H1 (cell line): ENCODE measurements around the gene WDR33. TPM values are rescaled to one million over a fixed set of nuclear protein-coding genes. Genes with fewer than 3 reads are reported as not detected.

Experiments
- CTCF ChIA-PET: fragments of 300-600 bp; sonication (Branson Sonifier 250); formaldehyde crosslinking; loops from one replicate; lab custom pipeline; 2021; ENCODE audit not compliant: partially characterized antibody; lab: Charles Lee
- POLR2A ChIA-PET: fragments of 300-600 bp; sonication (Branson Sonifier 250); formaldehyde crosslinking; loops from one replicate; lab custom pipeline; 2021; ENCODE audit warnings: inconsistent platforms; ENCODE audit not compliant: partially characterized antibody; lab: Charles Lee
- DNase-seq, 2 experiments: peaks; one replicate each; pipeline versions ENCODE4 v3.0.0 to v3.0.0-alpha.2; 2010 to 2022; ENCODE audit warnings: low spot score in 2 of 2, low read depth in 1 of 2, mixed read lengths in 1 of 2
- FAIRE-seq: peaks from 2 replicates; lab custom pipeline; 2011; peaks lifted over from hg19 to GRCh38; lab: Jason Lieb, UNC
- H2AFZ ChIP-seq: 2 replicates; pipeline ENCODE4 v1.8.1; 2012; ENCODE audit warnings: low read length, inconsistent platforms
- H2AK5ac ChIP-seq: 2 replicates; pipeline ENCODE4 v1.6.1; 2013; ENCODE audit warnings: low read depth, low read length
- H2BK120ac ChIP-seq: replicated peaks from 2 replicates; pipeline ENCODE3; 2013; ENCODE audit warnings: low read depth, low read length, inconsistent platforms
- H2BK12ac ChIP-seq: 2 replicates; pipeline ENCODE4 v1.6.1; 2013; ENCODE audit warnings: low read depth, low read length
- H2BK15ac ChIP-seq: 2 replicates; pipeline ENCODE4 v1.6.1; 2013; ENCODE audit warnings: low read length
- H2BK20ac ChIP-seq: 2 replicates; pipeline ENCODE4 v1.6.1; 2013; ENCODE audit warnings: low read length
- H2BK5ac ChIP-seq: 2 replicates; pipeline ENCODE4 v1.6.1; 2013; ENCODE audit warnings: low read depth, low read length
- H3K14ac ChIP-seq: 2 replicates; pipeline ENCODE4 v1.6.1; 2013; ENCODE audit warnings: inconsistent platforms; ENCODE audit not compliant: insufficient read length
- H3K18ac ChIP-seq: 2 replicates; pipeline ENCODE4 v1.6.1; 2013; ENCODE audit warnings: low read length; ENCODE audit errors: extremely low read depth
- H3K23ac ChIP-seq: 2 replicates; pipeline ENCODE4 v1.6.1; 2013; ENCODE audit warnings: inconsistent platforms; ENCODE audit not compliant: insufficient read length
- H3K23me2 ChIP-seq: 2 replicates; pipeline ENCODE4 v1.6.1; 2013; ENCODE audit warnings: low read depth, low read length
- H3K27ac ChIP-seq: 2 replicates; pipeline ENCODE4 v1.6.1; 2011; ENCODE audit warnings: low read depth, low read length, inconsistent platforms
- H3K27me3 ChIP-seq, 4 experiments: replicated peaks in 1 of 4; 1 replicate in 1 of 4; 2 replicates in 3 of 4; pipeline versions ENCODE4 v1.6.1 to v1.8.1; 2011 to 2013; ENCODE audit warnings: low read length in 3 of 4, mild to moderate bottlenecking in 3 of 4, inconsistent platforms in 2 of 4, mixed read lengths in 2 of 4, moderate library complexity in 1 of 4; ENCODE audit not compliant: control insufficient read depth in 3 of 4, insufficient read depth in 3 of 4; ENCODE audit errors: extremely low read depth in 1 of 4
- H3K36me3 ChIP-seq, 4 experiments: 2 replicates each; pipeline versions ENCODE4 v1.6.1 to v1.8.1; 2011 to 2013; ENCODE audit warnings: mild to moderate bottlenecking in 4 of 4, low read length in 3 of 4, moderate library complexity in 2 of 4, control low read depth in 1 of 4, inconsistent platforms in 1 of 4; ENCODE audit not compliant: insufficient read depth in 4 of 4, control insufficient read depth in 2 of 4
- H3K4ac ChIP-seq: replicated peaks from 2 replicates; pipeline ENCODE3; 2013; ENCODE audit warnings: low read length, low read depth, mixed read lengths, inconsistent platforms; ENCODE audit not compliant: insufficient read length
- H3K4me1 ChIP-seq, 4 experiments: replicated peaks in 1 of 4; 1 replicate in 1 of 4; 2 replicates in 3 of 4; pipeline versions ENCODE4 v1.6.1 to v1.8.1; 2011 to 2013; ENCODE audit warnings: low read length in 3 of 4, inconsistent platforms in 2 of 4, mixed read lengths in 1 of 4; ENCODE audit not compliant: insufficient read depth in 4 of 4, control insufficient read depth in 3 of 4
- H3K4me2 ChIP-seq, 2 experiments: 2 replicates each; pipeline versions ENCODE4 v1.6.1 to v1.8.1; 2011 to 2013; ENCODE audit warnings: low read depth in 2 of 2, low read length in 2 of 2, control low read depth in 1 of 2, inconsistent platforms in 1 of 2, mild to moderate bottlenecking in 1 of 2; ENCODE audit not compliant: insufficient read depth in 1 of 2
- H3K4me3 ChIP-seq, 4 experiments: fragments of 200-600, 300-600 bp in 1 of 4; sonication (generic), shearing (Covaris generic), sonication (Bioruptor Twin) in 1 of 4; 2 replicates each; pipeline versions ENCODE4 v1.5.1 to v1.8.1; 2011 to 2016; ENCODE audit warnings: low read length in 4 of 4, low read depth in 3 of 4, control low read depth in 2 of 4, inconsistent platforms in 2 of 4, mild to moderate bottlenecking in 2 of 4, mixed read lengths in 1 of 4, moderate library complexity in 1 of 4; ENCODE audit not compliant: insufficient read depth in 2 of 4; ENCODE audit errors: extremely low read depth in 1 of 4
- H3K56ac ChIP-seq: replicated peaks from 2 replicates; pipeline ENCODE3; 2013; ENCODE audit warnings: low read depth, mild to moderate bottlenecking, mixed read lengths, low read length, inconsistent platforms; ENCODE audit not compliant: insufficient read length
- H3K79me1 ChIP-seq: 2 replicates; pipeline ENCODE4 v1.6.1; 2013; ENCODE audit warnings: low read depth, low read length, control low read depth
- H3K79me2 ChIP-seq, 2 experiments: 2 replicates each; pipeline versions ENCODE4 v1.6.1 to v1.8.1; 2012 to 2013; ENCODE audit warnings: low read length in 2 of 2, mild to moderate bottlenecking in 2 of 2, inconsistent platforms in 1 of 2; ENCODE audit not compliant: insufficient read depth in 2 of 2, control insufficient read depth in 1 of 2
- H3K9ac ChIP-seq, 4 experiments: replicated peaks in 1 of 4; 1 replicate in 1 of 4; 2 replicates in 3 of 4; pipeline versions ENCODE4 v1.6.1 to v1.8.1; 2011 to 2013; ENCODE audit warnings: low read depth in 3 of 4, low read length in 3 of 4, control low read depth in 2 of 4, mild to moderate bottlenecking in 2 of 4, moderate library complexity in 2 of 4, inconsistent platforms in 1 of 4; ENCODE audit errors: extremely low read depth in 1 of 4
- H3K9me3 ChIP-seq, 2 experiments: 2 replicates each; pipeline versions ENCODE4 v1.6.1 to v1.8.1; 2012 to 2013; ENCODE audit warnings: mild to moderate bottlenecking in 2 of 2, moderate library complexity in 2 of 2, control low read depth in 1 of 2, inconsistent platforms in 1 of 2, low read depth in 1 of 2, low read length in 1 of 2, mixed read lengths in 1 of 2; ENCODE audit not compliant: insufficient read depth in 2 of 2
- H4K20me1 ChIP-seq, 2 experiments: replicated peaks in 1 of 2; 2 replicates each; pipeline versions ENCODE3 to v1.8.1; 2011 to 2013; ENCODE audit warnings: inconsistent platforms in 2 of 2, low read length in 2 of 2, mild to moderate bottlenecking in 1 of 2; ENCODE audit not compliant: insufficient read depth in 2 of 2, control insufficient read depth in 1 of 2
- H4K5ac ChIP-seq: 2 replicates; pipeline ENCODE4 v1.6.1; 2013; ENCODE audit warnings: low read length, low read depth, mixed read lengths, inconsistent platforms; ENCODE audit not compliant: insufficient read length
- H4K8ac ChIP-seq: 2 replicates; pipeline ENCODE4 v1.8.0; 2013; ENCODE audit warnings: mild to moderate bottlenecking, moderate library complexity, low read length, inconsistent platforms; ENCODE audit not compliant: insufficient read depth; ENCODE audit errors: extremely low read depth
- H4K91ac ChIP-seq: replicated peaks from 2 replicates; pipeline ENCODE3; 2013; ENCODE audit warnings: low read length, mixed read lengths, inconsistent platforms; ENCODE audit not compliant: insufficient read length
- CBX5 ChIP-seq: fragments of 300-800, 300-1000 bp; sonication (generic); IDR thresholded peaks from 2 replicates; pipeline ENCODE4 v1.7.1; 2016; ENCODE audit warnings: antibody characterized with exemption, low read length, low read depth
- JUND ChIP-seq: IDR thresholded peaks from 2 replicates; pipeline ENCODE4 v1.6.1; 2011; ENCODE audit warnings: mild to moderate bottlenecking, improper control_type of control experiment, low read length
- SIX5 ChIP-seq: IDR thresholded peaks from 2 replicates; pipeline ENCODE4 v1.6.1; 2011; ENCODE audit warnings: mild to moderate bottlenecking, low read depth, low read length
- SP1 ChIP-seq: IDR thresholded peaks from 2 replicates; pipeline ENCODE4 v1.6.1; 2011; ENCODE audit warnings: low read depth, low read length
- WGBS, 2 experiments: shearing (Covaris generic) in 1 of 2; methylation state at CpG; one replicate each; pipeline versions ENCODE4 v1.1.6 to v1.1.7; 2013 to 2015; ENCODE audit warnings: low lambda C conversion rate in 2 of 2, mixed read lengths in 2 of 2, inconsistent platforms in 1 of 2, low coverage in 1 of 2, missing lambda C conversion rate in 1 of 2; ENCODE audit not compliant: insufficient replicate concordance in 2 of 2, insufficient coverage in 1 of 2, insufficient read length in 1 of 2; ENCODE audit errors: extremely low coverage in 1 of 2, missing lambda C conversion rate in 1 of 2; 5-methylcytosine and 5-hydroxymethylcytosine counted together
- polyA plus RNA-seq, 7 experiments: library from polyadenylated mRNA; depleted of rRNA in 3 of 7; stranded (reverse) in 5 of 7; unstranded in 2 of 7; fragments of >200 nt in 5 of 7; fragments of 200-250 nt in 2 of 7; gene quantifications; 1 replicate in 5 of 7; 2 replicates in 1 of 7; 4 replicates in 1 of 7; pipeline versions ENCODE4 v1.2.1 to v1.2.3, GENCODE V29; 2011 to 2013; ENCODE audit warnings: missing spikeins in 2 of 7, mixed read lengths in 2 of 7
- total RNA-seq: library from RNA; stranded (reverse); fragmentation: NEBNext Ultra II Directional; extraction: Animal tissue kit (Norgen Biotek cat#: 25700); gene quantifications from 2 replicates; pipeline ENCODE4 v1.2.1, GENCODE V29; 2021

WDR33 gene
- total and polyA plus RNA-seq, 2 of the 8 experiments (the other 6 are each of a cell fraction or from before 2014, with no cell fraction given) = 18.1 to 82.7 TPM

GRCh38 chr2:127818241-127818640, 7.3 kb upstream of the WDR33 start:
- no peak overlapping the region for H2BK15ac ChIP-seq
- no peak overlapping the region for H3K27ac ChIP-seq
- WGBS, 2 experiments = 75% methylated on average over 5 of the region's 5 CpGs; no CpG with 5 or more reads in 1 of the 2 experiments
- no peak overlapping the region for H3K4me2 ChIP-seq
- no peak overlapping the region for H2AFZ ChIP-seq
- no peaks in the 10 kb centered on the region; a peak in 1 of 8 replicates for H3K36me3 ChIP-seq
- FAIRE-seq (no peak), DNase-seq (no peak)
- no peak overlapping the region for H2BK20ac ChIP-seq
- no peak overlapping the region for H2BK5ac ChIP-seq
- no peaks in the 10 kb centered on the region for H3K79me1 ChIP-seq
- H3K23me2 ChIP-seq = no peaks in the 10 kb centered on the region
- TF ChIP-seq SP1 (no peak), CBX5 (no peak), JUND (no peak), SIX5 (no peak)
- no peaks in the 10 kb centered on the region for H3K4me1 ChIP-seq
- H3K18ac ChIP-seq = no peak overlapping the region
- no peak overlapping the region for H3K4me3 ChIP-seq
- H3K79me2 ChIP-seq = no peaks in the 10 kb centered on the region
- ChIA-PET POLR2A (no interaction called here), CTCF (interaction anchor here (0.7 to 1.2 kb wide), 2 partner anchors 10 to 169 kb away, joined by 3 read pairs; no protein-coding TSS in a partner anchor)
- no peak overlapping the region for H3K9ac ChIP-seq
- no peak overlapping the region for H3K56ac ChIP-seq
- H2BK12ac ChIP-seq = no peak overlapping the region
- no peak overlapping the region for H3K23ac ChIP-seq
- H4K5ac ChIP-seq = no peak overlapping the region
- H4K8ac ChIP-seq = no peak overlapping the region
- H3K14ac ChIP-seq = no peak overlapping the region
- no peak overlapping the region for H4K91ac ChIP-seq
- H4K20me1 ChIP-seq = no peaks in the 10 kb centered on the region
- H3K9me3 ChIP-seq = peaks cover 32 to 38% of the 10 kb centered on the region in 2 experiments
- no peaks in the 10 kb centered on the region for H3K27me3 ChIP-seq
- no peak overlapping the region for H2BK120ac ChIP-seq
- H2AK5ac ChIP-seq = no peak overlapping the region
- H3K4ac ChIP-seq = no peak overlapping the region
